A549 (cell line): ENCODE data around the gene SRSF10. TPM values are rescaled to one million over a fixed set of nuclear protein-coding genes. Genes with fewer than 3 reads are reported as not detected.

Source experiments
- ATAC-seq, 2 experiments: fragments of 200-7000 bp in 1 of 2; fragments of >200 bp in 1 of 2; cut with Nextera tagmentation in 1 of 2; cut with Tn5 transposase in 1 of 2; 3 replicates each; pipeline versions ENCODE4 v1.8.0 to v1.9.1; 2018 to 2020; ENCODE audit warnings: mild to moderate bottlenecking in 1 of 2, moderate library complexity in 1 of 2
- CTCF ChIA-PET: fragments of 300-600 bp; sonication (Branson Sonifier 250); formaldehyde crosslinking; extraction: SDS; loops from one replicate; lab custom pipeline; 2021; ENCODE audit warnings: antibody characterized with exemption, inconsistent platforms; lab: Yijun Ruan, JAX
- POLR2A ChIA-PET: fragments of 350-600 bp; formaldehyde crosslinking; extraction: SDS; loops from one replicate; lab custom pipeline; 2021; ENCODE audit warnings: antibody characterized with exemption, inconsistent platforms; lab: Yijun Ruan, JAX
- DNase-seq, 2 experiments: peaks; one replicate each; pipeline versions ENCODE4 v3.0.0 to v3.0.0-alpha.2; 2011 to 2016; ENCODE audit warnings: low read depth in 1 of 2, low spot score in 1 of 2
- FAIRE-seq: peaks from 2 replicates; lab custom pipeline; 2011; peaks lifted over from hg19 to GRCh38; lab: Jason Lieb, UNC
- H3K27ac ChIP-seq, 2 experiments: fragments of >200 bp; sonication (Bioruptor Twin); formaldehyde crosslinking; 3 replicates each; pipeline ENCODE4 v1.5.1; 2016 to 2017
- H3K4me1 ChIP-seq: fragments of >200 bp; sonication (Bioruptor Twin); formaldehyde crosslinking; 3 replicates; pipeline ENCODE4 v1.6.1; 2016
- H3K4me2 ChIP-seq: fragments of >200 bp; sonication (Bioruptor Twin); formaldehyde crosslinking; 3 replicates; pipeline ENCODE4 v1.6.1; 2016
- H3K4me3 ChIP-seq: fragments of >200 bp; sonication (Bioruptor Twin); formaldehyde crosslinking; 3 replicates; pipeline ENCODE4 v1.5.1; 2016
- H3K9me3 ChIP-seq: fragments of >200 bp; sonication (Bioruptor Twin); formaldehyde crosslinking; 3 replicates; pipeline ENCODE4 v1.6.1; 2016
- ATOH8 ChIP-seq: fragments of 250-450 bp; sonication (Bioruptor Pico); IDR thresholded peaks from 2 replicates; pipeline ENCODE4 v1.5.0; 2020; ENCODE audit warnings: low read depth, mild to moderate bottlenecking, moderate library complexity
- BHLHE40 ChIP-seq: IDR thresholded peaks from 2 replicates; pipeline ENCODE4 v1.6.1; 2012; ENCODE audit warnings: low read depth, low read length, inconsistent platforms
- CBX8 ChIP-seq: fragments of 200-600 bp; sonication (generic); IDR thresholded peaks from 2 replicates; pipeline ENCODE4 v1.6.1; 2016
- CEBPB ChIP-seq, 2 experiments: fragments of >200 bp in 1 of 2; sonication (Bioruptor Twin) in 1 of 2; formaldehyde crosslinking in 1 of 2; IDR thresholded peaks; 2 replicates each; pipeline ENCODE4 v1.6.1; 2012 to 2016
- CHD2 ChIP-seq: fragments of 150-350 bp; IDR thresholded peaks from 2 replicates; pipeline ENCODE4 v1.6.1; 2014; ENCODE audit warnings: low read length; ENCODE audit not compliant: partially characterized antibody
- CTCF ChIP-seq: fragments of >200 bp; sonication (Bioruptor Twin); formaldehyde crosslinking; IDR thresholded peaks from 3 replicates; pipeline ENCODE4 v1.5.1; 2016
- E2F6 ChIP-seq: IDR thresholded peaks from 2 replicates; pipeline ENCODE4 v1.6.1; 2012; ENCODE audit warnings: low read depth, borderline replicate concordance
- ELK1 ChIP-seq: fragments of 150-350 bp; IDR thresholded peaks from 2 replicates; pipeline ENCODE4 v1.6.1; 2014; ENCODE audit warnings: low read depth, mild to moderate bottlenecking, low read length
- EP300 ChIP-seq, 2 experiments: fragments of >200 bp; sonication (Bioruptor Twin); formaldehyde crosslinking; IDR thresholded peaks; 2 replicates in 1 of 2; 3 replicates in 1 of 2; pipeline ENCODE4 v1.6.1; 2016 to 2017
- FOXS1 ChIP-seq: fragments of 250-450 bp; sonication (Bioruptor Pico); IDR thresholded peaks from 2 replicates; pipeline ENCODE4 v1.5.0; 2020; ENCODE audit warnings: mild to moderate bottlenecking, moderate library complexity
- HDAC2 ChIP-seq: fragments of 200-600 bp; sonication (generic); IDR thresholded peaks from 2 replicates; pipeline ENCODE4 v1.6.1; 2016
- HES2 ChIP-seq: fragments of >200 bp; sonication (Bioruptor Twin); formaldehyde crosslinking; IDR thresholded peaks from 2 replicates; pipeline ENCODE4 v1.6.1; 2016
- HEYL ChIP-seq: fragments of 250-450 bp; sonication (Bioruptor Pico); IDR thresholded peaks from 2 replicates; pipeline ENCODE4 v1.8.0; 2021; ENCODE audit warnings: mild to moderate bottlenecking, moderate library complexity
- HOXB13 ChIP-seq: fragments of 250-450 bp; sonication (Bioruptor Pico); IDR thresholded peaks from 2 replicates; pipeline ENCODE4 v1.5.0; 2020; ENCODE audit warnings: low read depth, mild to moderate bottlenecking, moderate library complexity
- HOXB5 ChIP-seq: fragments of 250-450 bp; sonication (Bioruptor Pico); IDR thresholded peaks from 2 replicates; pipeline ENCODE4 v1.5.0; 2020; ENCODE audit warnings: mild to moderate bottlenecking, moderate library complexity
- JUN ChIP-seq, 2 experiments: fragments of >200 bp; sonication (Bioruptor Twin); formaldehyde crosslinking; IDR thresholded peaks; 2 replicates in 1 of 2; 3 replicates in 1 of 2; pipeline ENCODE4 v1.6.1; 2016 to 2017
- JUNB ChIP-seq: fragments of >200 bp; sonication (Bioruptor Twin); formaldehyde crosslinking; IDR thresholded peaks from 2 replicates; pipeline ENCODE4 v1.6.1; 2016
- KDM1A ChIP-seq: fragments of 200-600 bp; sonication (generic); IDR thresholded peaks from 2 replicates; pipeline ENCODE4 v1.6.1; 2016; ENCODE audit warnings: low read depth, mild to moderate bottlenecking
- KDM5A ChIP-seq: fragments of 200-600 bp; sonication (generic); IDR thresholded peaks from 2 replicates; pipeline ENCODE4 v1.6.1; 2016; ENCODE audit warnings: antibody characterized with exemption, mild to moderate bottlenecking
- MAFK ChIP-seq: fragments of 450-650 bp; IDR thresholded peaks from 2 replicates; pipeline ENCODE4 v1.6.1; 2014; ENCODE audit not compliant: partially characterized antibody
- MAX ChIP-seq: IDR thresholded peaks from 2 replicates; pipeline ENCODE4 v1.6.1; 2012
- MYC ChIP-seq: IDR thresholded peaks from 2 replicates; pipeline ENCODE4 v1.6.1; 2012; ENCODE audit warnings: mild to moderate bottlenecking, inconsistent platforms, low read length, improper control_type of control experiment, borderline replicate concordance
- NPAS2 ChIP-seq: fragments of 250-450 bp; sonication (Bioruptor Pico); IDR thresholded peaks from 2 replicates; pipeline ENCODE4 v1.8.0; 2022; ENCODE audit warnings: mild to moderate bottlenecking, moderate library complexity, borderline replicate concordance
- NR3C1 ChIP-seq: fragments of >200 bp; sonication (Bioruptor Twin); formaldehyde crosslinking; IDR thresholded peaks from 3 replicates; pipeline ENCODE4 v1.6.1; 2017
- PHF8 ChIP-seq: fragments of 200-600 bp; sonication (generic); IDR thresholded peaks from 2 replicates; pipeline ENCODE4 v1.6.1; 2016; ENCODE audit warnings: low read depth, mild to moderate bottlenecking, antibody characterized with exemption, moderate library complexity, borderline replicate concordance
- POLR2AphosphoS2 ChIP-seq: conservative IDR thresholded peaks from 2 replicates; pipeline ENCODE4 v1.6.1; 2012; ENCODE audit warnings: low read length, improper control_type of control experiment, inconsistent platforms
- RARB ChIP-seq: fragments of 250-450 bp; sonication (Bioruptor Pico); IDR thresholded peaks from 2 replicates; pipeline ENCODE4 v1.8.0; 2021; ENCODE audit warnings: mild to moderate bottlenecking, moderate library complexity
- RNF2 ChIP-seq: fragments of 200-600 bp; sonication (generic); IDR thresholded peaks from 2 replicates; pipeline ENCODE4 v1.6.1; 2016; ENCODE audit warnings: low read depth, mild to moderate bottlenecking, antibody characterized with exemption, moderate library complexity, borderline replicate concordance
- SMC3 ChIP-seq: fragments of >200 bp; sonication (Bioruptor Twin); formaldehyde crosslinking; IDR thresholded peaks from 3 replicates; pipeline ENCODE4 v1.6.1; 2018; ENCODE audit warnings: inconsistent platforms
- SREBF2 ChIP-seq: fragments of 450-650 bp; IDR thresholded peaks from 2 replicates; pipeline ENCODE4 v1.6.1; 2014; ENCODE audit warnings: mild to moderate bottlenecking, moderate library complexity
- TFCP2L1 ChIP-seq: fragments of 250-450 bp; sonication (Bioruptor Pico); IDR thresholded peaks from 2 replicates; pipeline ENCODE4 v1.5.0; 2021; ENCODE audit warnings: mild to moderate bottlenecking
- USF2 ChIP-seq: fragments of 450-650 bp; IDR thresholded peaks from 2 replicates; pipeline ENCODE4 v1.6.1; 2014; ENCODE audit warnings: antibody characterized with exemption
- ZC3H11A ChIP-seq: fragments of 450-650 bp; IDR thresholded peaks from 2 replicates; pipeline ENCODE4 v1.6.1; 2014; ENCODE audit warnings: antibody characterized with exemption, mild to moderate bottlenecking
- ZNF302 ChIP-seq: fragments of 250-450 bp; sonication (Bioruptor Pico); IDR thresholded peaks from 2 replicates; pipeline ENCODE4 v1.9.0; 2021; ENCODE audit warnings: inconsistent platforms, mild to moderate bottlenecking, moderate library complexity
- ZSCAN20 ChIP-seq: fragments of 250-450 bp; sonication (Bioruptor Pico); IDR thresholded peaks from 2 replicates; pipeline ENCODE4 v1.8.0; 2022; ENCODE audit warnings: mild to moderate bottlenecking, moderate library complexity
- WGBS: methylation state at CpG from one replicate; pipeline ENCODE4 v1.1.6; 2017; ENCODE audit errors: missing lambda C conversion rate; 5-methylcytosine and 5-hydroxymethylcytosine counted together
- polyA plus RNA-seq, 4 experiments: library from polyadenylated mRNA; depleted of rRNA in 3 of 4; stranded (reverse); fragments of >200 nt; fragmentation: RNase III in 1 of 4; extraction: RNeasy Plus Mini Kit Qiagen cat#74134 plus additional on column Dnase treatment in 1 of 4; gene quantifications; 2 replicates in 3 of 4; 3 replicates in 1 of 4; pipeline ENCODE4 v1.2.3, GENCODE V29; 2011 to 2017

Gene SRSF10
- polyA plus RNA-seq, 2 of the 4 experiments (the other 2 are of a cell fraction), result 141 to 180 TPM

GRCh38 chr1:23959461-23960290 is 20.5 kb downstream of the SRSF10 start, which contains the start of gene PNRC2:
PNRC2 (plus strand) TSS chr1:23959828; CDS start chr1:23961458, 1,630 bp downstream.
- H3K27ac ChIP-seq, result peak within 1 kb of the TSS; percentile 97 to 100
- CTCF ChIA-PET, result interaction anchor here (0.5 to 2.1 kb wide), 3 partner anchors 11 to 83 kb away, joined by 3 to 8 read pairs (median 5); no protein-coding TSS in a partner anchor
- H3K4me1 ChIP-seq, result peaks cover 42% of the 10 kb centered on the region
- FAIRE-seq (no peak), ATAC-seq (peak; percentile 94 to 96), DNase-seq (peak; percentile 92 to 94)
- peak within 1 kb of the TSS; percentile 91 for H3K4me2 ChIP-seq
- H3K9me3 ChIP-seq, result no peaks in the 10 kb centered on the region
- WGBS, result under 1% methylated on average over 42 of the region's 84 CpGs
- peak within 1 kb of the TSS; percentile 92 for H3K4me3 ChIP-seq
- POLR2A ChIA-PET, result interaction anchor here (1.3 to 1.9 kb wide), 5 partner anchors 8 to 159 kb away, joined by 3 to 6 read pairs (median 4); partner anchors contain the start of gene GALE
- TF ChIP-seq CTCF (no peak), FOXS1 (CRISPR knock-in tag) (no peak), MAFK (no peak), RNF2 (no peak), SMC3 (no peak), KDM1A (no peak), MAX (peak; percentile 43), ZNF302 (no peak), ELK1 (no peak), TFCP2L1 (CRISPR knock-in tag) (no peak), NPAS2 (CRISPR knock-in tag) (no peak), POLR2AphosphoS2 (no peak), BHLHE40 (no peak), JUNB (no peak), PHF8 (peak; percentile 67; the same call in 1 of the 2 replicates), CHD2 (no peak), HEYL (CRISPR knock-in tag) (no peak), SREBF2 (no peak), EP300 (IDR thresholded peaks at IDR 0.05) (no peak), HES2 (no peak), CBX8 (no peak), CEBPB (IDR thresholded peaks at IDR 0.05) (no peak), USF2 (no peak), ZSCAN20 (no peak), HOXB5 (no peak), RARB (CRISPR knock-in tag) (no peak), E2F6 (no peak), ZC3H11A (no peak), KDM5A (peak; percentile 41; the same call in 1 of the 2 replicates), JUN (IDR thresholded peaks at IDR 0.05) (peak; percentile 81 to 93), ATOH8 (CRISPR knock-in tag) (no peak), HDAC2 (no peak), NR3C1 (no peak), MYC (no peak), HOXB13 (no peak)
